ENCODE data around the gene TRIM44.
"Not testable (repeated sequence)": the region's sequence is repeated elsewhere in the genome, so short reads cannot be mapped to it uniquely, and the experiment has no call there.

The TRIM44 gene

GRCh38 chr11:35838071-35838470 is 175.5 kb downstream of the TRIM44 start:
- H3K4me3 ChIP-seq (ENCODE audit: low read depth, low read length): no peak overlapping the region
- no peak for TF ChIP-seq CTCF (IDR thresholded peaks at IDR 0.05; ENCODE audit: low read depth, low read length, missing control alignments)
- no peak for DNase-seq (ENCODE audit: low read depth)

- not testable (repeated sequence) for H3K4me3 ChIP-seq (ENCODE audit: low read depth, low read length); DNase-seq (ENCODE audit: low read depth)
Measured at GRCh38 chr11:35838697-35839367, 176.3 kb downstream of the TRIM44 start.

- TF ChIP-seq CTCF (IDR thresholded peaks at IDR 0.05; ENCODE audit: low read depth, low read length, missing control alignments): no peak
- no peak overlapping the region for H3K4me3 ChIP-seq (ENCODE audit: low read depth, low read length)
- no peak for DNase-seq (ENCODE audit: low read depth)
Measured at GRCh38 chr11:35839368-35840161, 177.0 kb downstream of the TRIM44 start.

- DNase-seq (ENCODE audit: low read depth): no peak
- no peak for TF ChIP-seq CTCF (IDR thresholded peaks at IDR 0.05; ENCODE audit: low read depth, low read length, missing control alignments)
- H3K4me3 ChIP-seq (ENCODE audit: low read depth, low read length): no peak overlapping the region
Measured at GRCh38 chr11:35841733-35842132, 179.2 kb downstream of the TRIM44 start.

GRCh38 chr11:35842958-35843357 is 180.4 kb downstream of the TRIM44 start:
- TF ChIP-seq CTCF (IDR thresholded peaks at IDR 0.05; ENCODE audit: low read depth, low read length, missing control alignments): no peak
- no peak for DNase-seq (ENCODE audit: low read depth)
- H3K4me3 ChIP-seq (ENCODE audit: low read depth, low read length): no peak overlapping the region

- no peak for DNase-seq (ENCODE audit: low read depth)
- no peak overlapping the region for H3K4me3 ChIP-seq (ENCODE audit: low read depth, low read length)
- TF ChIP-seq CTCF (IDR thresholded peaks at IDR 0.05; ENCODE audit: low read depth, low read length, missing control alignments): no peak
Measured at GRCh38 chr11:35844579-35844978, 182.0 kb downstream of the TRIM44 start.

GRCh38 chr11:35845860-35846259 is 183.3 kb downstream of the TRIM44 start:
- DNase-seq (ENCODE audit: low read depth): no peak
- no peak for TF ChIP-seq CTCF (IDR thresholded peaks at IDR 0.05; ENCODE audit: low read depth, low read length, missing control alignments)
- H3K4me3 ChIP-seq (ENCODE audit: low read depth, low read length): no peak overlapping the region

All from GM12864 (cell line).